Measurements from ENCODE around the gene UQCC3.

The UQCC3 gene

GRCh38 chr11:62712276-62712812 lies 40.9 kb downstream of the UQCC3 start:
- intact Hi-C loops (cut with DNase I; ENCODE audit: low total_unique reads) = no loop called here
- H3K36me3 ChIP-seq = peaks cover 55 to 68% (median 67%) of the 10 kb centered on the region in 3 donors
- no peaks in the 10 kb centered on the region for H3K9me3 ChIP-seq
- H3K27ac ChIP-seq = no peak overlapping the region
- H3K27me3 ChIP-seq = no peaks in the 10 kb centered on the region
- H3K4me3 ChIP-seq = no peak overlapping the region
- DNase-seq = peak in 1 of 2 donors; percentile 29
- no peak for TF ChIP-seq CTCF (IDR thresholded peaks at IDR 0.05)
- peaks cover 0 to 24% (median 19%) of the 10 kb centered on the region in 4 donors for H3K4me1 ChIP-seq

GRCh38 chr11:62712861-62713260 lies 41.4 kb downstream of the UQCC3 start:
- no peak for DNase-seq
- H3K36me3 ChIP-seq = peaks cover 61 to 73% (median 72%) of the 10 kb centered on the region in 3 donors
- H3K4me1 ChIP-seq = peaks cover 0 to 23% (median 19%) of the 10 kb centered on the region in 4 donors
- H3K27me3 ChIP-seq = no peaks in the 10 kb centered on the region
- no peaks in the 10 kb centered on the region for H3K9me3 ChIP-seq
- intact Hi-C loops (cut with DNase I; ENCODE audit: low total_unique reads) = no loop called here
- no peak overlapping the region for H3K4me3 ChIP-seq
- H3K27ac ChIP-seq = no peak overlapping the region
- TF ChIP-seq CTCF (IDR thresholded peaks at IDR 0.05) = no peak

- H3K36me3 ChIP-seq = peaks cover 65 to 78% (median 77%) of the 10 kb centered on the region in 3 donors
- no peak overlapping the region for H3K27ac ChIP-seq
- intact Hi-C loops (cut with DNase I; ENCODE audit: low total_unique reads) = no loop called here
- no peaks in the 10 kb centered on the region for H3K9me3 ChIP-seq
- H3K4me1 ChIP-seq = peaks cover 0 to 18% (median 15%) of the 10 kb centered on the region in 4 donors
- no peak overlapping the region for H3K4me3 ChIP-seq
- peak in 1 of 2 donors; percentile 54 for DNase-seq
- TF ChIP-seq CTCF (IDR thresholded peaks at IDR 0.05) = no peak
- no peaks in the 10 kb centered on the region for H3K27me3 ChIP-seq
These were observed 41.9 kb downstream of the UQCC3 start for GRCh38 chr11:62713343-62713742.

- peaks cover 86 to 99% (median 95%) of the 10 kb centered on the region in 3 donors for H3K36me3 ChIP-seq
- H3K9me3 ChIP-seq = no peaks in the 10 kb centered on the region
- no peaks in the 10 kb centered on the region for H3K27me3 ChIP-seq
- H3K4me3 ChIP-seq = no peak overlapping the region
- no peak overlapping the region for H3K27ac ChIP-seq
- TF ChIP-seq CTCF (IDR thresholded peaks at IDR 0.05) = no peak
- H3K4me1 ChIP-seq = peaks cover 0 to 3% (median 1%) of the 10 kb centered on the region in 4 donors
- peak in 1 of 2 donors; percentile 60 for DNase-seq
- intact Hi-C loops (cut with DNase I; ENCODE audit: low total_unique reads) = no loop called here
These were observed 44.0 kb downstream of the UQCC3 start for GRCh38 chr11:62715150-62716130.

- Histone ChIP-seq H3K36me3 (peaks cover 85 to 100% (median 95%) of the 10 kb centered on the region in 3 donors), H3K4me1 (peaks cover 0 to 2% (median 0%) of the 10 kb centered on the region in 4 donors), H3K9me3 (no peaks in the 10 kb centered on the region), H3K4me3 (no peak overlapping the region), H3K27me3 (no peaks in the 10 kb centered on the region), H3K27ac (no peak overlapping the region)
- intact Hi-C loops (cut with DNase I; ENCODE audit: low total_unique reads) = no loop called here
- no peak for TF ChIP-seq CTCF (IDR thresholded peaks at IDR 0.05)
- DNase-seq = no peak
These were observed 44.7 kb downstream of the UQCC3 start for GRCh38 chr11:62716206-62716605.

All from tibial artery (tissue), 4 donors.